NCI-H1436 treated with DMSO at 0.1 percent for 48 hours (cell line): ENCODE data around the gene SLC4A5.
"Not testable (repeated sequence)": the region's sequence is repeated elsewhere in the genome, so short reads cannot be mapped to it uniquely, and the experiment has no call there.

Experiments used
- DNase-seq: peaks from one replicate; lab custom pipeline; 2025; lab: John Stamatoyannopoulos, UW

The SLC4A5 gene

GRCh38 chr2:74264281-74264680 lies 78.9 kb downstream of the SLC4A5 start:
- DNase-seq, result no peak

- DNase-seq, result no peak
Measured at GRCh38 chr2:74262681-74263080, 80.5 kb downstream of the SLC4A5 start.

DNA sequence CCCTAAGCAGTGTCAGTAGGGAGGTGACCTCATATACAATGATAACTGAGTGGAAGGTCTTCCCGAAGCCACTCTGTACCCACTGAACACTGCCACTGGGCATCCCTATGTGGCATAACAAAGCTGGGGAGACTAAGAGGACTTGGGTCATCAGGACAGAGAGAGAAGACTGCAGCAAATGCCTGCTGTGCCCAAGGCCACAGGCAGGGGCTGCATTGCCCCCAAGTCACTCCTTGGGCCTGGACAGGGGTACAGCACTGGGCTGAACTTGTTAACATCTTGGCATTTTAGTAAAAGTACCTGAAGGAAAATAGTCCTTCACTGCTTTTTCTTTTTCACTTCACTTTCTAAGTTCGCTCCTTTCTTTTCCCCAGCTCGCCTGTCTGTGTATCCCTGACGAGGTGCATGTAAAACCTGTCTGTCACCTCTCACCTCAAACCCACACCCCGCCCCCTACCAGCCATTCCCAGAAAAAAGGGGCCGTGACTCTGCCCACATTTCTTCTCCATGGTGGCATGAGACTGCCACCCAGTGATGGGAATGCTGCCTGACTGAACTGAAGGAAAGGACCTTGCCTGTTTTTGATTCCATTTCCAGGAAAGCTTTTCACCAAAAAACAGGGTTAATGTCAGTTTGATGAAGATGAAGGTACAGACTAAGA lies 81.9 kb downstream of the SLC4A5 start:
- DNase-seq, result no peak

- DNase-seq, result no peak
Measured at GRCh38 chr2:74260495-74260894, 82.7 kb downstream of the SLC4A5 start.

GRCh38 chr2:74259733-74260132 lies 83.5 kb downstream of the SLC4A5 start:
- DNase-seq, result no peak

GRCh38 chr2:74259191-74259590 lies 84.0 kb downstream of the SLC4A5 start:
- no peak for DNase-seq

GRCh38 chr2:74255660-74256213 lies 87.5 kb downstream of the SLC4A5 start:
- DNase-seq, result no peak

GRCh38 chr2:74253971-74254310 lies 89.3 kb downstream of the SLC4A5 start:
- no peak for DNase-seq

GRCh38 chr2:74253306-74253970 lies 89.8 kb downstream of the SLC4A5 start:
- DNase-seq, result no peak

- DNase-seq, result no peak
Measured at GRCh38 chr2:74252862-74253261, 90.4 kb downstream of the SLC4A5 start.

- DNase-seq, result no peak
Measured at GRCh38 chr2:74252036-74252435, 91.2 kb downstream of the SLC4A5 start.

- no peak for DNase-seq
Measured at GRCh38 chr2:74250189-74250631, 93.0 kb downstream of the SLC4A5 start.

GRCh38 chr2:74249406-74250122 lies 93.7 kb downstream of the SLC4A5 start:
- no peak for DNase-seq

- no peak for DNase-seq
Measured at GRCh38 chr2:74246496-74247195, 96.6 kb downstream of the SLC4A5 start.

DNA sequence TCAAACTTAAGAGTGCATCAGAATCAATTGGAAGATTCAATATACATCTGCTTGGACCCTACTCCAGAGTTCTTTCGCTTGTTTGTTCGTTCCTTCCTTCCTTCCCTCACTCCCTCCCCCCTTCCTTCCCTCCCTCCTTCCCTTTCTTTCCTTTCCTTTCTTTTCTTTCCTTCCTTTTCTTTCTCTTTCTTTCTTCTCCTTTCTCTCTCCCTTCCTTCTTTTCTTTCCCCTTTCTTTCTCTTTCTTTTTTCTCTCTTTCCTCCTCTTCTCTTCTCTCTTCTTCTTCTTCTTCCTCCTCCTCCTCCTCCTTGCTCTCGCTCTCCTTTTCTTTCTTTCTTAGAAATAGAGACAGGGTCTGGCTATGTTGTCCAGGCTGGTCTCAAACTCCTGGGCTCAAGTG lies 98.9 kb downstream of the SLC4A5 start:
- DNase-seq, result no peak

DNA sequence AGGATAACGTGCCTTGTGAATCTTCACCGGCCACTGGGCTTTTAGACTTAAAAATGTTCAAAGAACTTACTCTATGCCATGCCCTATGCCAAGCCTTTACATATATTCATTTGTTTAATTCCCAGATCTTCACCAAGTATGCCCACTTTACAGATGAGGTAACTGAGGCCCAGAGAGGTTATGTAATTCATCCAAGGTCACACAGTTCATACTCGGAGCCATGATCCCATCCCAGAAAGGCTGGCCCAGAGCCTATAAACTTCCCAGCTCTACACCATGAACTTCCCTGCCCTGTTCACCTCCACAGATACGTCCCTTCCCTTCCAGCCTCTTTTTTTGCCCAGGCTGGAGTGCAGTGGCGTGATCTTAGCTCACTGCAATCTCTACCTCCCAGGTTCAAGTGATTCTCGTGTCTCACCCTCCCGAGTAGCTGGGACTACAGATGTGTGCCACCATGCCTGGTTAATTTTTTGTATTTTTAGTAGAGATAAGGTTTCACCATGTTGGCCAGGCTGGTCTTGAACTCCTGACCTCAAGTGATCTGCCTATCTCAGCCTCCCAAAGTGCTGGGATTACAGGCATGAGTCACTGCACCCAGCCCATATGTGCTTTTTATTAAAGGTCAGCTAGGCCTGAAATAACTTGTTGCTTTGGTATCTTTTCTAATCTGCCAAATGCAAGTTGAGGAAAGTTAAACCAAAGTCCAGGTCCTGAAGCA lies 100.7 kb downstream of the SLC4A5 start:
- no peak for DNase-seq

- no peak for DNase-seq
Measured at GRCh38 chr2:74239346-74239745, 103.9 kb downstream of the SLC4A5 start.

DNA sequence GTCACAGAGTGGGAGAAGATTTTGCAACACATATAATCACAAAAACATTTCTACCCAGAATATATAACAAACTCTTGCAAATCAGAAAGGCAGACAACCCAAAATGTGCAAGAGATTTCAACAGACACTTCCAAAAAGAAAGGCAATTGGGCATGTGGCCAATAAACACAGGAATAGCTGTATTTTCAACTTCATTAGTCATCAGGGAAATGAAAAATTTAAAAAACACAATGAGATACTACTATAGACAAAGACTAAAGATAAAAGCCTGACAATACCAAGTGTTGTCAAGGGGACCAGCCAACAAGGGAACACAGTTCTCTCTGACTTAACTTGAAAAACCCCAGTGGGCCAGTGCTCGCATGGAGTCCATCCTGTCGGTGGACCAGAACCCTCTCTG lies 104.3 kb downstream of the SLC4A5 start:
- no peak for DNase-seq

DNA sequence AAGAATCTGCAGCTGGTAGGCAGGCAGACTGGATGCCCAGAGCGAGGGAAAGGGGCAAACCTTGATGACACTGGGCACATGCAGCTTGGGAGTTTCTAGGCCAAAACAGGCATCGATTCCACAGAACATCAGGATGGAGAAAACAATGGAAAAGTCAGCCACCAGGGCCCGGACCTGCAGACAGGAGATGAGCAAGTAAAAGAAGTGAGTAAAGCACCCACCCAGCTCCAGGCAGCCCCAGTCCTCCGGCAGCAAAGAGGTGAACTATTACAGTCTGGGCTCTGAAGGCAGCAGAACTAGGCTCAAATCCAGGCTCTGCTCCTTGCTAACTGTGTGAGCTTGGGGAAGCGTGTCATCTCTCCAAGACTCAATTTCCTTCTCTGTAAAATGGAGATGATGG lies 108.2 kb downstream of the SLC4A5 start:
- no peak for DNase-seq

DNA sequence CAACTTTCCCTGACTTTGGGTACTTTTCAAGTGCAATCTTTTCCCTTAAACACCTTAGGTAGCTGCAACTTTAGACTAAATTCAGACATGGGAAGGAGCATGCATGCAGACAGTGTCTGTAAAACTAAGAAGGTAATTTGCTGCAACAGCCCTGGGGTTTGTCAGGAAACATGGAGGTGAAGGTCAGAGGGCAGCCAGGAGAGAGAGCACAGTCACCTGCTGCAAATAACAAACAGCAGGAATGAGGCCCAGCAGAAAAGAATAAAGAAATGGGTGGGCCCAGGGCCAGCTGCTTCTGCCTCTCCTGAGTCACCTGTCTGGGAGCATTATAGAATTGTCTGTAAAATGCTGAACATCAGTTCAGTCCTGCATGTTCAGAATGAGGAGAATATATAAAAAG lies 109.6 kb downstream of the SLC4A5 start:
- no peak for DNase-seq

DNA sequence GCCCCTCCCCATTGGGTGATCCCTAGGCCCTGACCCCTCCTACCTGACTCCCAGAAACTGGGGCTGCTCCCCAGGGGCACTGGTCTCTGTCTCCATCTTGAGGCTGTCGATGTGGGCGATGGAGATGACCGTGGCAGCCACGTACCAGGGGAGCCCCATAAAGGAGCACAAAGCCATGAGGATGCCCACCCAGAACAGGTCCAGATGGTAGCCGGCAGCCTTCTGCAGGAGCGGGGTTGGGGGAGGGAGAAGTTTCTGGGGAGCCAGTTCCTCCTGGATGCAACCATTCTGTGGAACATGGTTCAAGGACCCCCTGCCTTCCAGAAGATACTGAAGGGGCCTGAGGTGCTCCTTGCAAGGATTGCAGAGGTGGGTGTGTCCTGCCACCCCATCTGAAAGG lies 110.8 kb downstream of the SLC4A5 start:
- DNase-seq, result no peak

DNA sequence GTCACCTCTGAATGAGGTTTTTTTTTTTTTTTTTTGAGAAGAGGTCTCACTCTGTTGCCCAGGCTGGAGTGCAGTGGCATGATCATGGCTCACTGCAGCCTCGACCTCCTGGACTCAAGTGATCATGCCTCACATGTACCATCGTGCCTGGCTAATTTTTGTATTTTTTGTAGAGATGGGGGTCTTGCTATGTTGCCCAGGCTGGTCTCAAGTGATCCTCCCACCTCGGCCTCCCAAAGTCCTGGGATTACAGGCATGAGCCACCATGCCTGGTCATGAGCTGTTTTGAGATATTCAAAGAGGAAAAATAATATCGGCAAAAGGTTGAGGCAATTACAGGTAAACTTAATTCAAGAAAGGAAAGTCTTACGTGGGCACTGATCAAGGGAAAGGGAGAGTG lies 113.4 kb downstream of the SLC4A5 start:
- DNase-seq, result not testable (repeated sequence)
